Fibroblast of lung (primary cell): Measurements from ENCODE around the gene CD2AP.

Experiments used
- EZH2 ChIP-seq: IDR thresholded peaks from 2 replicates; pipeline ENCODE4 v1.5.1; 2012; ENCODE audit warnings: low read length, control low read depth, mild to moderate bottlenecking; ENCODE audit errors: missing control alignments
- TF ChIP-seq, protein P1 (sequence below), 2 donors: IDR thresholded peaks in 1 of 2; conservative IDR thresholded peaks in 1 of 2; 1 replicate in 1 of 2; 2 replicates in 1 of 2; pipeline ENCODE4 v1.5.1; 2011 to 2012; ENCODE audit warnings: low read length in 2 of 2, control low read depth in 1 of 2, inconsistent platforms in 1 of 2, low read depth in 1 of 2, mild to moderate bottlenecking in 1 of 2

DNA sequence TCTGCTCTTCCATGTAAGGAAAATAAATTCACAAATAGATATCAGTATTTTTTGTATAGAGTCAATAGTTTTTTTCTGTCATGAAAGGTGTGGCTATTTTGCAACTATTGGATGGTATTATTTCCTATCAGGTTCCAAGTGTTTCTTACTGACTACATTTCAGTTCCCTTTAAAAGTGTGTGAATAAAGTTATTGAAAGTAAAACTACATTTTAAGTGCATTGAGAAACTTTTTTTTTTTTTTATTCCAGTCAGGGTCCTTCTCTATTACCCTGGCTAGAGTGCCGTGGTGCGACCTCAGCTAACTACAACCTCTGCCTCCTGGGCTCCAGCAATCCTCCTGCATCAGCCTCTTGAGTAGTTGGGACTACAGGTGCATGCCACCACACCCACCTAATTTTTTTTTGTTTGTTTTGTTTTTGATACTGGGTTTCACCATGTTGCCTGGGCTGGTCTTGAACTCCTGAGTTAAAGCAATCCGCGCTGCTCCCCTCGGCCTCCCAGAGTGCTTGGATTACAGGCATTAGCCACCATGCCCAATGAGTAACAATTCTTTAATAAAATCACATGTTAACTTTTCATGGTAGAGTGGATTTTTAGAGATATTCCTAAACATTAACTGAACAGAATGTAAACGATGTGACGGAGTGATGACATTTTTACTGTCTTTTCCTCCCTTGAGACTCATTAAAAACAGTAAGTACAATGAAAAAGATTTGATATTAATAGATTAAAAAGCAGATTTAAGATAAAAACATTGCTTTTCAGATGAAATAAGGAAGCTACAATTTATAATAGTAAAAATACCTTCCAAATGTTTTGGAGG, 151.1 kb downstream of the CD2AP start:
- TF ChIP-seq, protein P1, sequence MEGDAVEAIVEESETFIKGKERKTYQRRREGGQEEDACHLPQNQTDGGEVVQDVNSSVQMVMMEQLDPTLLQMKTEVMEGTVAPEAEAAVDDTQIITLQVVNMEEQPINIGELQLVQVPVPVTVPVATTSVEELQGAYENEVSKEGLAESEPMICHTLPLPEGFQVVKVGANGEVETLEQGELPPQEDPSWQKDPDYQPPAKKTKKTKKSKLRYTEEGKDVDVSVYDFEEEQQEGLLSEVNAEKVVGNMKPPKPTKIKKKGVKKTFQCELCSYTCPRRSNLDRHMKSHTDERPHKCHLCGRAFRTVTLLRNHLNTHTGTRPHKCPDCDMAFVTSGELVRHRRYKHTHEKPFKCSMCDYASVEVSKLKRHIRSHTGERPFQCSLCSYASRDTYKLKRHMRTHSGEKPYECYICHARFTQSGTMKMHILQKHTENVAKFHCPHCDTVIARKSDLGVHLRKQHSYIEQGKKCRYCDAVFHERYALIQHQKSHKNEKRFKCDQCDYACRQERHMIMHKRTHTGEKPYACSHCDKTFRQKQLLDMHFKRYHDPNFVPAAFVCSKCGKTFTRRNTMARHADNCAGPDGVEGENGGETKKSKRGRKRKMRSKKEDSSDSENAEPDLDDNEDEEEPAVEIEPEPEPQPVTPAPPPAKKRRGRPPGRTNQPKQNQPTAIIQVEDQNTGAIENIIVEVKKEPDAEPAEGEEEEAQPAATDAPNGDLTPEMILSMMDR (conservative IDR thresholded peaks at IDR 0.05 in 1 of 2, IDR thresholded peaks at IDR 0.05 in 1 of 2; ENCODE audit: low read depth in 1 of 2, low read length in 2 of 2): no peak
- no peak for TF ChIP-seq EZH2
